GM18511 (cell line): Measurements from ENCODE around the gene LYZL1.
"Not testable (repeated sequence)": the region's sequence is repeated elsewhere in the genome, so short reads cannot be mapped to it uniquely, and the experiment has no call there.

Source experiments
- ATAC-seq: cut with Tn5 transposase; IDR thresholded peaks from one replicate; pipeline ENCODE4 v1.9.1; 2021; ENCODE audit warnings: mild to moderate bottlenecking, moderate library complexity; ENCODE audit not compliant: unreplicated experiment

LYZL1 gene

DNA sequence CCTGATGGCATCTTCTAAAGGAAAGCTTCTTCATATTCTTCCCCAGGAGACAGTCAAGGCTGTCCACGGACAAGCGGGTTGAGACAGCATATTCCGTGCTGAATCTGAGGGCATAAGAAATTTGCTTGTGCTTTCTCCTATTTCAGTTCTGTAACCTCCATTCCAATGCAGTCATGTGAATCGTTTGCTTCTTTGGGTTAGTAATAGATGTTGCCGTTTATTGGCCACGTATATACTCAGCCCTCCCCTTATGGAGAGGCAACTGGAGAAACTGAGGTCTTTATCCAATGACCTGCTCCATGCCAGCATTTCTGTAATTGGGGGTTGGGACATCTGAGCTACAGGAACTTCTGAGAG lies 38.9 kb downstream of the LYZL1 start:
- ATAC-seq = no peak

DNA sequence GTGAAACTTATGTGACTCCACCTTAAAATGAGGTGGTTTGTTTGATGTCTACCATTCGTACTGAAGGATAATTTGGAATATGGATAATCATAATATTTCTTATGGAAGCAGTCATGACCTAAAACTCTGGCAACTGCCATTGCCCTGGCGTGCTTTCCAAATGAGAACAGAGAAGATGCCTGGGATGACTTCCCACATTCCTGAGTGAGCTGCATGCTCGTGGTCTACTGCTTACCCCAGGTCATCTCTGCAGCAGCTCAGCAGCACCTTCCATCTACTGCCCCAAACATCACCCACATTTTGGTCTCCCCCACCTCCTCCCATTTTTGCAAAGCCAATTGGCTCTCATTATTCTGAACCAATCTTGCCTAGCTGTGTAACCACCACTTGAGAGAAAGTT lies 40.1 kb downstream of the LYZL1 start:
- ATAC-seq = no peak

DNA sequence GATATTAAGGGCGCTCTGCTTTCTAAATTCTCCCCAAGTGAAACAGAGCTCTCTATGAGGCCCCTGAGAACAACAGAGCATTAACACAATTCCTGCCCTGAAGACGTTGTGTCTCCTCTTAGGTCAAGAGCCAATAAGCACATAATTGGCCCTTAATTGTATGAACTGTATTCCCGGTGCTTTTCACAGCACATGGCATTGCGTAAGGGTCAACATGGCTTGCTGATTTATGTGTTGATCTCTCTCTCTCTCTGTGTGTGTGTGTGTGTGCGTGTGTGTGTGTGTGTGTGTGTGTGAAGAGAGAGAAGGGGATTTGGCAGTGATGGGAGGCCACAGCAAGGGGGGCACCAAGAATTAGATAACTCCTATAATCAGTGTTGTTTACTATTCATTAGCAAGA lies 40.5 kb downstream of the LYZL1 start:
- ATAC-seq = no peak

DNA sequence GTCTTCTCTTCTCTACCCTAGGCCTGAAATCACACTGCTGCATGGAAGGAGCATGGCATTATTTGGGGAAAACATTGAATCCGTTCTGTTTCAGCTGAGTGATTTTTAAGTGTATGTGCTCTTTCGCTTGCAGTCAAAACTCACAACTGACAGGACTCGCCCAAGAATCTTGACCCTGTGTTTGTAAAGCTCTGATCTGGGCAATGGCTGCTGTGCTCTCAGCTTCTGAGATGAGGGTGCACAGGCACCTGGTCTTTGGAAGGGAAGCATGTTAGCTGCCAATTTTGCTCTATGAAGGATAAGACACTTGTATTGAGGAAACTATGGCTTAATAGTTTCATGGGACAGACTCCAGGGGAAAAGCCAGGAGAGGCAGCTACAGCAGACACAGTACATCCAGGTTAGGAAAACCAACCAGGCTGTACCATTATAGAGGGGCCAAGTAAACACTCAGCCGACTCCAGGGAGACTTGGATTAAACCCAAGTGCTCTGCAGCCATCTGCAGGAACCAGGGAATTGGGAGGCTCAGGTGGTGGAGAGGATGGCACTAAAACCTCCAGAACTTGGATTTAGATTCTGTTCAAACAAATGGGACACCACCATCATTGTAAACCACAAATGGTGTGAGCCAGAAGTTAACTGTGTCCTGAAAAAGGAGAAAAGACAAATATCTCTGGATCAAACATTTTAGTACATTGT lies 43.3 kb downstream of the LYZL1 start:
- no peak for ATAC-seq

DNA sequence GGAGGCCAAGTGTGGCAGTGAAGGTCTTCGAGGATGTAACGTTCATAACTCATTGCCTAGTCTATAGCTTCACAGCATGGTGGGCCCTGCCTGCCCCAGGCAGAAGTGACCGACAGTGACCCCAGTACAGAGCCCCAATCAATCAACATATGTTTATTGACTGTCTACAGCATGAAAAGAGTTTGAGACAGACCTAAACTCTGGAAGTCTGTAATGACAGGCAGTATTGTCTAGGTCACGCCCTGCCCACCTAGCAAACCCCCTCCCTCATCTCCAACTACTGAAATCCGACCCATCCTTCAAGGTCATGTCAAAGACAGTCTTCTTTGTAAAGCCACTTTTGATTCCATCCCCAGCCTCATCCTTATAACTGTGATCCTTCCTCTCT lies 43.9 kb downstream of the LYZL1 start:
- ATAC-seq = no peak

DNA sequence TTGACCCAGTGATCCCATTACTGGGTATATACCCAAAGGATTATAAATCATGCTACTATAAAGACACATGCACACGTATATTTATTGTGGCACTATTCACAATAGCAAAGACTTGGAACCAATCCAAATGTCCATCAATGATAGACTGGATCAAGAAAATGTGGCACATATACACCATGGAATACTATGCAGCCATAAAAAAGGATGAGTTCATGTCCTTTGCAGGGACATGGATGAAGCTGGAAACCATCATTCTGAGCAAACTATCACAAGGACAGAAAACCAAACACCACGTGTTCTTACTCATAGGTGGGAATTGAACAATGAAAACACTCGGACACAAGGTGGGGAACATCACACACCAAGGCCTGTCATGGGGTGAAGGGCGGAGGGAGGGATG lies 48.7 kb downstream of the LYZL1 start:
- ATAC-seq = not testable (repeated sequence)

DNA sequence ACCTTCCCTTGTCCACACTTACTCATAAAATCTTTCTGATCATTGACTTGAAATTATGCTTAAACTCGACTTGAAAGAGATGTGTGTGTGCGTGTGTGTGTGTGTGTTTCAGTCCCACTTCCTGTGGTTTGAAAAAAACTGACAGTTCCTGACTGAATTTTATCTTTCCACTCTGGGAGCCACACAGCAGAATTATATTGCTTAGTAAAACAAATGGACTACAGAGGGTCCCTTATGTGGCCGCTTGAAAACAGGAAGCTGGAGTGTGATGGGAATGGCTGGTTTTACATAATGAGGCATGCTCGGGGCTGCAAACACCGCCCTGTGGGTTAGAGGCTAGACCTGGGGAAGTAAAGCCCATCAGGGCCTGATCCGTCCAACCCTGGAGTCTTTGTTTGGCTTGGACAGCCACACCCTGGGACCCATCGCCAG lies 54.8 kb downstream of the LYZL1 start:
- ATAC-seq = no peak

DNA sequence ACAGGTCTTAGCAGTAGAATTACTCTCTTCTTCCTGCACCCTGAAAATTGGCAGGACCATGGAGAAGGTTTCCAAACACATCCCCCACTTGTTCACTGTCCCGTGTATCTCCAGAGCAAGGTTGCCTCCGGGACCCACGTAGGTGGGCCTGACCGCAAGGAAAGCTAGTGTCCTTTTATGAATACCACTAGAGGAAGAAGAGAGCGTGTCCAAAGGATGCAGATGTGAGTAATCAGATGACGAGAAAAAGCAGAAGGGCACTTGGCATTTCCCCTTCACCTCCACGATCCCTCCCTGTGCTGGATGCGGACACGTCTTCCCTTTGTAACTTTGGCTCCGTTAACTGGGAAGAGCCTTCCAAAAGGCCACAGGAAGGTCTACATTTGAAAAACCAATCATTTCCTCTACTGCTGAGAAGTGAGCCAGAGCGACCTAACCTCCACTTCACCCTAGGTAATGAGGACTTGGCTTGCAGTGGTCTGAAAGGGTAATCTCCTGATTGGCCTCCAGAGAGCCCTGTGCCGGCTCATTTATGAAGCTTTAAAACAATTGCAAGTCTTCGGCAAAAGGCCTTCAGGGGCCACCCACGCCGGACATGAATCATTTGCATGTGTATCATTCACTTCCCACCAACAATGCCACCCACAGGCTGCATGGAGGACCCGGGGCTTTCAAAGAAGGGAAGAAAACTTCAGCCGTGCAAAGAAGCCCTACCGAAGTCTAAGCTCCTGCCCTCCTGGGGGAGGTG lies 55.4 kb downstream of the LYZL1 start:
- ATAC-seq = no peak

DNA sequence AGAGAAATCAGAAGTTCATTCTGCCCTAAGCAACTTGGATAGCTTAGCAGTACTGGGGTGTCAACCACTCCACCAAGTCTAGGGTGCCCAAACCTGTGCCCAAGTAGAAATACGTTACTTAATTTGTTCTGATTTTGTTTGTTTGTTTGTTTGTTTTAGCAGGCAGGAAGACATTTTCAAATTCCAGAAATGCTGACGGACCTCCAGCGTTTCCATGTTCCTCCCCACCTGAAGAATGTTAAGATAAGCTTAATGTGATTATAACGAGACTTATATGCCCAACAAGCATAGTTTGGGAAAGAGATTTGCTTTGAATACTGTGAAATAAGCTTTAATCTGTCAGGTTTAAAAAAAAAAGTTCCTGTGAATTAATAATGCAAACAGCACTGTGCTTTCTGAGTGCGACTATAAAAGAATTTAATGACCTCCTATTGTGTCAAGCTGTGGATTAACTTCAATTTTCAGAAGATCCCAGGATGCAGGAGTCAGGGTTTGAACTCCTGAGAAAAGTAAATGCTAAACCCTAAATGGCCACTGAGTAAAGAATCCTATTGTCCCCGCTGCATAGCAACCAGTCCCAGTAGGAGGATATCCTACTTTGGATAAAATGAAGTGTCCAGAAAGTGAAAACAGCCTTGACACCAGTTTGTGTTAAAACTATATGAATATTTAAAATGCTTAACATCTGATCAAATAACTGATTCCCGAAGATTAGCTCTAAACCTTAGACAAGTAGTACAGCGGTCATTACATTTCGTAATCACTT lies 56.5 kb downstream of the LYZL1 start:
- no peak for ATAC-seq

DNA sequence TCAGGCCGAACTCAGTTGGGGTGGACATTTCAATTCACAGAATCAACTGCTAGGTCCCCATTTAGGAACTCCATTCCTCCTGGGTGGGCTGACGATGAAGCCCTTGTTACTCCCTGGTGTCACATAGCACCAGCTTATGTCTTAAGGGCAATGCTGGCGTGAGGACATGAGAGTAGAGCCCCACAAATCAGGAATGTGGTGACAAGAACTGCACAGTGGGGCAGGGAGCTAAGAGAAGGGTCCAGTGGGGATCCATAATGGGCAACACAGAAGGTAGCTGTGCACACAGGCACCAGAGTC lies 57.0 kb downstream of the LYZL1 start:
- ATAC-seq = no peak

DNA sequence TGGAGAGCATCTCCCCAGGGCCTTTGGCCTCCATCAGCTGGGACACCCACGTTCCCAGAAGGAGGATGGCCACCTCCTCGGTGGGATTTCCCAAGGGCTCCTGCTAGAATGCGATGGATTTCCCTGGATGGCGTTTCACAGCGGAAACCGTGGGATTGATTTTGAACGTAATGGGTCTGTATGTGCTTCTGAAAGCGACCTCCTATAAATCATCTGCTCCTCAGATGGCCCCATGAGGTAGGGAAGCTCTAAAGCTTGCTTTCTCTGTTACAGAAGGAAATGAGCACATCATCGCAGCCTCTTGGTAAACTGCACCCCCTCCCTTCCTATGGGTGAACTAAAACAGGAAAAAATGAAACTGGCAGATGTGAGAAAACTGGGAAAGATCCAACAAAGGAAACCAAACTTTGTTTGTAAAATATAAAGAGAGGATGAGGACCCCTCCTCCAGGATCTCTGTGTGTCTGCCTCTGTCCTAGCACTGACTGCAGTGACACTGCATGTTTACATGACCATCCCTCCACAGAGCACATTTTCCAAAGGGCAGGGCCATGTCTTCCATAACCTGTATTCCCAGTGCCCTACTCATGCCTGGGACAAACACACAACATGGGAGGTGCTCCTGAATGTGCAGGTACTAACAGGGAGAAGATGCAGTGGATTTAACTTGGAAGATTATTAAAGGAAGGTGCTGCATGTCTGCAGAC lies 57.6 kb downstream of the LYZL1 start:
- ATAC-seq = no peak

DNA sequence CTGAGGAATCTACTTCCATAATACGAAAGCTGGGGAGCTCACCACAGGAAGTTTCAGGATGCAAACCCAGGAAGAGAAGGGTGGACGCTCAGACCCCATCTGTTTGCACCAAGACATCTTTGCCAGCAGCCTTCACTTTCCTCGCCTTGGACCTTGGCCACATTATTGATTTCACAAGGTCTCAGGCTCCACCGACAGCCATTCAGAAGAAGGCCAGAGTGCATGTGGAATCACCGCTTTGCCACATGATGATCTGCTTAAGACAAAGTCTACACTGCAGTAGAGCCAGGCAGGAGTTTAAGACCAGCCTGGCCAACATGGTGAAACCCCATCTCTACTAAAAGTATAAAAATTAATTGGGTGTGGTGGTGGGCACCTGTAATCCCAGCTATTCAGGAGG lies 60.0 kb downstream of the LYZL1 start:
- ATAC-seq = no peak

DNA sequence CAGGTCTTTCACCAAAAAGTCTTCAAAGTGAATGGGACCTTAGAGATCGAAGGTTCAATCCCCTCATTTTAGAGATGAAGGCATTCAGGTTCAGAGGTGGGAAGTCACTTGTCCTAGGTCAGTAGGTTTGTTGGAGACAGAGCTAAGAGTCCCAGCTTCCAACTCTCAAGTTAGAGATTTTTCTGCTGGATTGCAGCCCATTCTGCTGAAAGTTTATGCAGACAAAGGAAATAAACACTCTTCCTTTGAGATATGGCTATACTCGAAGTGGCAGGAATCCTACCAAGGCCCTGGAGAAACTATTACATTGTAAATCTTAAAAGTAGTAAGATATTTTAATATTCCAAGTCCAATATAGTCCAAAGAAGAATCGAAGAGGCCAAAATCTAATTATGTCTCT lies 64.4 kb downstream of the LYZL1 start:
- no peak for ATAC-seq

DNA sequence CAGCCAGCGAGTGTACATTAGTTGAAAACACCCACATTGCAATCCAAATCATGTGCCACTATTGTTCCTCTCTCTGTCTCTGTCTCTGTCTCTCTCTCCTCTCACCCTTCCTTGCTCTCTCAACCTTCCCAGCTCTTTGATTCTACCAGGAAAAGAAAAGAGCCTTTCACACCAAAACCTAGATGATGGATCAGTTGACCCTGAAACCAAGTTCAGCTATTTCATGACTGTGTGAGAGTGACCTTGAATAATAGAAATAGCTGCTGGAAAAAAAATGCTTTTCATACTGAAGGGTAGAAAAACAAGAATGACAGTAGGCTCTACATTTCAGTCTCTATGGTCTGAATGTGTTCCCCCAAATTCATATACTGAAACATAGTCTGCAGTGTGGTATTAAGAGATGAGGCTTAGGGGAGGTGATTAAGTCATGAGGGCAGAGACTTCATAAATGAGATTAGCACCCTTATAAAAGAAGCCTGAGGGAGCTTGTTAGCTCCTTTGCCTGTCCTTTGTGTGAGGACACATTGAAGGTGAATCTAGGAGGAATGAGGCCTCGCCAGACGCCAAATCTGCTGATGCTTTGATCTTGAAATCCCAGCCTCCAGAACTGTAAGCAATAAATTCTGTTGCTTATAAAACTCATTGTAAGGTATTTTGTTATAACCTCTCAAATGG lies 65.2 kb downstream of the LYZL1 start:
- no peak for ATAC-seq

DNA sequence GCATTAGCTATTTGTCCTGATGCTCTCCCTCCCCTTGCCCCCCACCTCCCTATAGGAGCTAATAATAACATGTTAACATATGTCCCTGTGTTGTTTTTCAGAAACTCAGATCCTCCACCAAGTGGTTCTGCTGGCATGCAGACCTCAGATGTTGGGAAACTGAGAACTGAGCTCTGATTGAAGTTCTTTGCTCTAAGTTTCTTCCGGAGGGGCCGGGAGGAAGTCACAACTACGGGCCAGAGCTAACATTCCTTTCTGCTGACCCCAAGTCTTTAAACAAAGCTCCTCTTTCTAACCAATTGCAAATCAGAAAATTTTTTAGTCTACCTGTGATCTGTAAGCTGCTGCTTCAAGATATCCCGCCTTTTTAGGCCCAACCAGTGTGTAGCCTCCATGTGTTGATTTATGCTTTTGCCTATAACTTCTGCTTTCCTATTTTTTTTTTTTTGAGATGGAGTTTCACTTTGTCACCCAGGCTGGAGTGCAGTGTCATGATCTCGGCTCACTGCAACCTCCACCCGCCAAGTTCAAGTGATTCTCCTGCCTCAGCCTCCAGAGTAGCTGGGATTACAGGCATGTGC lies 66.6 kb downstream of the LYZL1 start:
- ATAC-seq = no peak

DNA sequence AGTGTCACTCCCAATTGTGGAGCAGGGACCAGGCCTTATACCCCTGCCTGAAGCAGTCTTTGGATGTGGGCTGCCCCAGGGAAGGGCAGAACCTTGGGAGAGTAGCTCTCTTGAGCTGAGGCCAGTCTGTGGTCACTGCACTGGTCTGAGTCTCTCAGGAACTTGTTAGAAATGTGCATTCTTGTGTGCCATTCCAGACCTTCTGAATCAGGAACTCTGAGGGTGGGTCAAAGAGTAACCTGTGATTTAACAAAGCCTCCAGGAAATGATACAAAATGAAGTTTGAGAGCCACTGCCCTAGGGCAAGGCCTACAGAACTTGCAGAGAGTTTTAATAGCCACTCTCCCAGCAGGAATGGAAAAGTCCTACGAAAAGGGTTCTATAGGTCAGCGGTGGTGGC lies 68.1 kb downstream of the LYZL1 start:
- no peak for ATAC-seq

DNA sequence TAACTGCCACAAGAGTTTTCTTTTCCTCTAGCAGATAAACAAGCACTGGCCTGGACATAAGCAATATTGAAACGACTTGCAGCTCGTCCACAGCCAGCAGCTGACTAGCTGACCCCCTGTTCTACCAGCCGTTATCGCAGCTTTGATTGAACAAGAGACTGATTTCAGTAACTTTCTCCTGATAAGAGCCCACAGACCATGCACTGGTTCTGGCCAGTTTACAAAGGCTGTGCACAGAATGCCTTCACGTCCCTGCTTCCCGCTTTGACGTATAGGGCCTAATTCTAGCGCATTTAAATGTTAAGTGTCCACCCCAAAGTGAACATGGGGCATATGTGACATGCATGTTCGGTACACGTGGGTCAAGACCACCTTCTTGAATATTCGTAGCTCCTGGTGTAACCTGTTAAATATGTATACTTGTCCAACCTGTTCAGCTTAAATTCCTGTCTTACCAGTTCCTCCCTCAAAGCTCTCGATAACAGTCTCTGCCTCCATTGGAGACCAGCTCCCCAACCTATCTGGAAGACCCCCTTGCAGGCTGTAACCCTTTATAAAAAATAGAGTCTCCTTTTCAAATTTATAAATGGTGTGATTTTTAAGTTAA lies 69.2 kb downstream of the LYZL1 start:
- ATAC-seq = no peak

DNA sequence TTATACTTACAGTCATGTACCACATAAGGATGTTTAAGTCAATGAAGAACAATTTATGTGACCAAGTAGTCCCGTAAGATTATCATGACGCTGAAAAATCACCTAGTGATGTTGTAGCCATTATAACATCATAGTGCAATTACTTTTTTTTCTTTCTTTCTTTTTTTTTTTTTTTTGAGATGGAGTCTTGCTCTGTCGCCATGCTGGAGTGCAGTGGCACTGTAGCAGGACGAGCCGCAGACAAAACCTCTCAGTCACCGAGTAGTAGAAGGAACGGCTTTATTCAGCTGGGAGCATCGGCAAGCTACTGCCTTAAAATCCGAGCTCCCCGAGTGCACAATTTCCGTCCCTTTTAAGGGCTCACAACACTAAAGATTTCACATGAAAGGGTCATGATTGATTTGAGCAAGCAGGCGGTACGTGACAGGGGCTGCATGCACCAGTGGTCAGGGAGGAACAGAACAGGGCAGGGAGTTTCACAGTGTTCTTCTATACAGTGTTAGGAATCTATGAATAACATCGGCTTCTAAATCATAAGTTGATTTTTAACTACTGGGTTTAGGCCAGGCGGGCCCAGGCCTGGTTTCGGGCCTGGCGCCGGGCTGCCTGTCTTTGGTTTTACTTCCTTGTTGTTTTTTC lies 71.5 kb downstream of the LYZL1 start:
- not testable (repeated sequence) for ATAC-seq
